OCI-LY7 (cell line): ENCODE results near the gene TICRR. TPM values are rescaled to one million over a fixed set of nuclear protein-coding genes. Genes with fewer than 3 reads are reported as not detected.

Source experiments
- BruUV-seq: library from RNA; stranded (reverse); fragments of 400-500 nt; replicated peaks from 2 replicates; lab custom pipeline; 2021; lab: Mats Ljungman, UMichigan
- CTCF ChIA-PET: fragments of 300-600 bp; sonication (Branson Sonifier 250); formaldehyde crosslinking; loops from one replicate; lab custom pipeline; 2022; ENCODE audit warnings: antibody characterized with exemption; ENCODE audit not compliant: unreplicated experiment; lab: Charles Lee
- POLR2A ChIA-PET: fragments of 300-600 bp; sonication (Branson Sonifier 250); formaldehyde crosslinking; loops from one replicate; lab custom pipeline; 2022; ENCODE audit warnings: antibody characterized with exemption; lab: Charles Lee
- DNase-seq: peaks from one replicate; pipeline ENCODE4 v3.0.0-alpha.2; 2015; ENCODE audit warnings: low spot score
- H2AFZ ChIP-seq: fragments of 200-600 bp; sonication (generic), shearing (Covaris generic); 2 replicates; pipeline ENCODE4 v1.6.1; 2014; ENCODE audit warnings: mild to moderate bottlenecking, antibody characterized with exemption, low read length, moderate library complexity
- H3K27ac ChIP-seq: fragments of 200-600 bp; sonication (generic); 2 replicates; pipeline ENCODE4 v1.5.1; 2014; ENCODE audit warnings: mixed run types, low read depth, mild to moderate bottlenecking, moderate library complexity, low read length, inconsistent platforms; ENCODE audit not compliant: poor library complexity, severe bottlenecking
- H3K36me3 ChIP-seq: fragments of 200-600 bp; sonication (generic); 2 replicates; pipeline ENCODE4 v1.6.1; 2014; ENCODE audit warnings: mild to moderate bottlenecking, antibody characterized with exemption, low read length, moderate library complexity, mixed read lengths; ENCODE audit not compliant: insufficient read depth
- H3K4me1 ChIP-seq: fragments of 200-600 bp; sonication (generic); 2 replicates; pipeline ENCODE4 v1.5.1; 2014; ENCODE audit warnings: mild to moderate bottlenecking, low read length; ENCODE audit not compliant: insufficient read depth, poor library complexity, severe bottlenecking
- H3K4me2 ChIP-seq: fragments of 200-600 bp; sonication (generic); 2 replicates; pipeline ENCODE4 v1.6.1; 2014; ENCODE audit warnings: mild to moderate bottlenecking, low read length
- H3K4me3 ChIP-seq: fragments of 200-600 bp; sonication (generic); 2 replicates; pipeline ENCODE4 v1.5.1; 2014; ENCODE audit warnings: mild to moderate bottlenecking, low read depth, low read length; ENCODE audit not compliant: poor library complexity, severe bottlenecking
- H3K79me2 ChIP-seq: fragments of 200-600 bp; sonication (generic); 2 replicates; pipeline ENCODE4 v1.6.1; 2016; ENCODE audit warnings: low read depth, mild to moderate bottlenecking, low read length, moderate library complexity, mixed read lengths; ENCODE audit not compliant: insufficient read depth
- H3K9me2 ChIP-seq: fragments of 200-600 bp; sonication (generic); 2 replicates; pipeline ENCODE4 v1.6.1; 2016; ENCODE audit warnings: mild to moderate bottlenecking, low read length, mixed read lengths; ENCODE audit not compliant: insufficient read depth
- H3K9me3 ChIP-seq: fragments of 200-600 bp; sonication (generic); 2 replicates; pipeline ENCODE4 v1.6.1; 2014; ENCODE audit warnings: mild to moderate bottlenecking, mixed run types, low read length, mixed read lengths
- H4K20me1 ChIP-seq: fragments of 200-600 bp; sonication (generic); 2 replicates; pipeline ENCODE4 v1.6.1; 2014; ENCODE audit warnings: mild to moderate bottlenecking, antibody characterized with exemption, low read length, moderate library complexity, mixed read lengths; ENCODE audit not compliant: insufficient read depth
- EZH2phosphoT487 ChIP-seq: fragments of 200-600 bp; sonication (generic); IDR thresholded peaks from 2 replicates; pipeline ENCODE4 v1.6.1; 2018; ENCODE audit warnings: low read depth, borderline replicate concordance, mild to moderate bottlenecking, mixed run types, antibody characterized with exemption, low read length, moderate library complexity, mixed read lengths
- intact Hi-C: fragments of 100-400 bp; cut with micrococcal nuclease; formaldehyde crosslinking; loops from one replicate; pipeline ENCODE4 v1.10.0; 2022; ENCODE audit not compliant: unreplicated experiment
- total RNA-seq, 2 experiments: library from RNA; depleted of rRNA in 1 of 2; stranded (reverse); fragments of >200 nt in 1 of 2; shearing (Covaris generic) in 1 of 2; gene quantifications; 2 replicates each; pipeline ENCODE4 v1.2.3, GENCODE V29; 2014 to 2022
- TF ChIP-seq, protein P1 (sequence below): fragments of 200-600 bp; sonication (generic); conservative IDR thresholded peaks from 2 replicates; pipeline ENCODE4 v1.5.1; 2014; ENCODE audit warnings: mild to moderate bottlenecking, antibody characterized with exemption, low read length, moderate library complexity, mixed read lengths

The TICRR gene
- total RNA-seq, 2 experiments from 2014 or later, result 25.9 to 44.4 TPM

DNA sequence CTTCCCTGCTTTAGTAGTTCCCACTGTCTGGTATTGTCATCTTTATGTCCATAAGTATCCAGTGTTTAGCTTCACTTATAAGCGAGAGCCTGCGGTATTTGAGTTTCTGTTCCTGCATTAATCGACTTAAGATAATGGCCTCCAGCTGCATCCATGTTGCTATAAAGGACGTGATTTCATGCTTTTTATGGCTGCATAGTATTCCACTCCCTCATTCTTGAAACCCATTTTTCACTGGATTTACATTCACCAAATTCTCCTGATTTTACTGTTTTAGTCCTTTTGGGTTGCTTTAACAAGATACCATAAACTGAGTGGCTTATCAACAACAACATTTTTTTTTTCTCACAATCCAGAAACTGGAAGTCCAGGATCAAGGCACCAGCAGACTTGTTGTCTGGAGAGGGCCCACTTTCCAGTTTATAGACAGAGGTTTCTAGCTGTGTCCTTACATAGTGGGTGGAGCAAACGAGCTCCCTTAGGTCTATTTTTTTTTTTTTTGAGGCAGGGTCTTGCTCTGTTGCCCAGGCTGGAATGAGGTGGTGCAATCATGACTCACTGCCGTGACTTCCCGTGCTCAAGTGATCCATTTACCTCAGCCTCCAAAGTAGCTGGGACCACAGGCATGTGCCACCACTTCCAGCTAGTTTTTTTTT lies 6.1 kb upstream of the TICRR start:
- H3K9me2 ChIP-seq, result no peaks in the 10 kb centered on the region
- POLR2A ChIA-PET, result interaction anchor here (0.7 to 1.1 kb wide), 2 partner anchors 14 to 74 kb away, joined by 3 read pairs; no protein-coding TSS in a partner anchor
- H3K9me3 ChIP-seq, result no peaks in the 10 kb centered on the region
- H2AFZ ChIP-seq, result no peak overlapping the region
- H3K4me3 ChIP-seq, result no peak overlapping the region
- TF ChIP-seq EZH2phosphoT487, result no peak
- TF ChIP-seq, protein P1, sequence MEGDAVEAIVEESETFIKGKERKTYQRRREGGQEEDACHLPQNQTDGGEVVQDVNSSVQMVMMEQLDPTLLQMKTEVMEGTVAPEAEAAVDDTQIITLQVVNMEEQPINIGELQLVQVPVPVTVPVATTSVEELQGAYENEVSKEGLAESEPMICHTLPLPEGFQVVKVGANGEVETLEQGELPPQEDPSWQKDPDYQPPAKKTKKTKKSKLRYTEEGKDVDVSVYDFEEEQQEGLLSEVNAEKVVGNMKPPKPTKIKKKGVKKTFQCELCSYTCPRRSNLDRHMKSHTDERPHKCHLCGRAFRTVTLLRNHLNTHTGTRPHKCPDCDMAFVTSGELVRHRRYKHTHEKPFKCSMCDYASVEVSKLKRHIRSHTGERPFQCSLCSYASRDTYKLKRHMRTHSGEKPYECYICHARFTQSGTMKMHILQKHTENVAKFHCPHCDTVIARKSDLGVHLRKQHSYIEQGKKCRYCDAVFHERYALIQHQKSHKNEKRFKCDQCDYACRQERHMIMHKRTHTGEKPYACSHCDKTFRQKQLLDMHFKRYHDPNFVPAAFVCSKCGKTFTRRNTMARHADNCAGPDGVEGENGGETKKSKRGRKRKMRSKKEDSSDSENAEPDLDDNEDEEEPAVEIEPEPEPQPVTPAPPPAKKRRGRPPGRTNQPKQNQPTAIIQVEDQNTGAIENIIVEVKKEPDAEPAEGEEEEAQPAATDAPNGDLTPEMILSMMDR, result no peak
- H4K20me1 ChIP-seq, result no peaks in the 10 kb centered on the region
- H3K79me2 ChIP-seq, result no peaks in the 10 kb centered on the region
- no peaks in the 10 kb centered on the region for H3K36me3 ChIP-seq
- intact Hi-C loops, result loop anchor here (10.0 kb wide), 1 partner anchor 756 kb away; no protein-coding TSS in a partner anchor
- H3K4me2 ChIP-seq, result no peak overlapping the region
- no TSS peak for BruUV-seq
- no peak for DNase-seq
- no peak overlapping the region for H3K27ac ChIP-seq
- CTCF ChIA-PET, result no interaction called here
- H3K4me1 ChIP-seq, result no peaks in the 10 kb centered on the region

DNA sequence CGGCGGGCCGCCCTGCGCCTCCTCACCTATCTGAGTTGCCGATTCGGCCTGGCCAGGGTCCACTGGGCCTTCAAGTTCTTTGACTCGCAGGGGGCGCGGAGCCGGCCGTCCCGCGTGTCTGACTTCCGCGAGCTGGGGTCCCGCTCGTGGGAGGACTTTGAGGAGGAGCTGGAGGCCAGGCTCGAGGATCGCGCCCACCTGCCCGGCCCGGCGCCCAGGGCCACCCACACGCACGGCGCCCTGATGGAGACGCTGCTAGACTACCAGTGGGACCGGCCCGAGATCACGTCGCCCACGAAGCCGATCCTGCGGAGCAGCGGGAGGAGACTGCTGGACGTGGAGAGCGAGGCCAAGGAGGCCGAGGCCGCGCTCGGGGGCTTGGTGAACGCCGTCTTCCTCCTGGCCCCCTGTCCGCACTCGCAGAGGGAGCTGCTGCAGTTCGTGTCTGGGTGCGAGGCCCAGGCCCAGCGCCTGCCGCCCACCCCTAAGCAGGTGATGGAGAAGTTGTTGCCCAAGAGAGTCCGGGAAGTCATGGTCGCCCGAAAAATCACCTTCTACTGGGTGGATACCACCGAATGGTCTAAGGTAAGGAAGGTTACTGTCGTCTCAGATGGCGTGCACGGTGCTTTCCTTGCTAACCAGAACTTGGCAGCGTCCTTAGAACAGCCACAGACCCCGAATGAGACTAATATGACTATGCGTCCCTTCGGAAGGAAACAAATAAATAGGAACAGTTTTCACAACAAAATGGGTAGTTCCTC lies 567 bp downstream of the TICRR start:
- TSS peak; percentile 81 for BruUV-seq
- DNase-seq, result peak; percentile 25
- ChIA-PET CTCF (interaction anchor here (0.8 kb wide), 1 partner anchor 17 kb away, joined by 3 read pairs; no protein-coding TSS in a partner anchor), POLR2A (interaction anchor here (0.7 to 1.4 kb wide), 9 partner anchors 8 to 1935 kb away, joined by 3 to 4 read pairs (median 4); no protein-coding TSS in a partner anchor)
- peak overlapping the region; percentile 59; the same call in 1 of the 2 replicates for H2AFZ ChIP-seq
- H3K4me1 ChIP-seq, result peaks cover 22% of the 10 kb centered on the region
- intact Hi-C loops, result loop anchor here (2.0 kb wide), 1 partner anchor 241 kb away; the partner anchor contains the start of gene POLG
- peaks cover 56% of the 10 kb centered on the region for H3K79me2 ChIP-seq
- peak overlapping the region; percentile 98 for H3K4me3 ChIP-seq
- H3K27ac ChIP-seq, result peak overlapping the region; percentile 60
- peak overlapping the region; percentile 78 for H3K4me2 ChIP-seq
- H4K20me1 ChIP-seq, result peaks cover 25% of the 10 kb centered on the region; the same call in 1 of the 2 replicates
- H3K9me3 ChIP-seq, result no peaks in the 10 kb centered on the region; the same call in 1 of the 2 replicates
- H3K9me2 ChIP-seq, result no peaks in the 10 kb centered on the region
- H3K36me3 ChIP-seq, result peaks cover 32% of the 10 kb centered on the region
- TF ChIP-seq, protein P1, result no peak
- TF ChIP-seq EZH2phosphoT487, result no peak
